Pericardium fibroblast (primary cell): ENCODE data around the gene PAFAH1B1. TPM values are rescaled to one million over a fixed set of nuclear protein-coding genes. Genes with fewer than 3 reads are reported as not detected.

Source experiments
- total RNA-seq: library from RNA; depleted of rRNA; stranded (reverse); fragments of >200 nt; gene quantifications from 2 replicates; pipeline ENCODE4 v1.2.3, GENCODE V29; 2015

PAFAH1B1 gene
- 36.3 and 51.9 TPM in 2 replicates for total RNA-seq

GRCh38 chr17:2592971-2593820 is at the start of gene PAFAH1B1:
Gene PAFAH1B1 (plus strand): TSS chr17:2593654. CDS start chr17:2638289, 44,635 bp downstream.

GRCh38 chr17:2711608-2712299 is 118.3 kb downstream of the PAFAH1B1 start, which contains the start of gene CLUH:
Gene CLUH (minus strand): TSS chr17:2711764. CDS start chr17:2711661, 103 bp downstream.

Other genes with a start within 250 kb of the PAFAH1B1 start
- 7.7 and 7.8 TPM in 2 replicates for gene MNT, start 192.6 kb upstream of the PAFAH1B1 start, total RNA-seq
- gene METTL16, start 81.8 kb upstream of the PAFAH1B1 start, total RNA-seq: 9.8 and 10.2 TPM in 2 replicates
- gene CLUH, start 118.1 kb downstream of the PAFAH1B1 start, total RNA-seq: 31.5 and 34.4 TPM in 2 replicates
- gene CCDC92B, start 156.0 kb downstream of the PAFAH1B1 start, total RNA-seq: not detected in 2 replicates
- gene RAP1GAP2, start 202.8 kb downstream of the PAFAH1B1 start, total RNA-seq: 0.70 and 1.1 TPM in 2 replicates